Body of pancreas (tissue), 4 donors: ENCODE results near the gene PYROXD2.

ENCODE experiments used
- POLR2A ChIP-seq, 3 donors: fragments of 450-650 bp; IDR thresholded peaks; one replicate each; pipeline ENCODE4 v1.6.1; 2016; ENCODE audit warnings: antibody characterized with exemption in 3 of 3, mild to moderate bottlenecking in 2 of 3
- TF ChIP-seq, protein P1 (sequence below), 7 experiments: fragments of 450-650 bp in 4 of 7; fragments of 200-600 bp in 3 of 7; sonication (generic) in 3 of 7; IDR thresholded peaks; one replicate each; pipeline ENCODE4 v1.5.1; 2016 to 2019; ENCODE audit warnings: antibody characterized with exemption in 7 of 7

DNA sequence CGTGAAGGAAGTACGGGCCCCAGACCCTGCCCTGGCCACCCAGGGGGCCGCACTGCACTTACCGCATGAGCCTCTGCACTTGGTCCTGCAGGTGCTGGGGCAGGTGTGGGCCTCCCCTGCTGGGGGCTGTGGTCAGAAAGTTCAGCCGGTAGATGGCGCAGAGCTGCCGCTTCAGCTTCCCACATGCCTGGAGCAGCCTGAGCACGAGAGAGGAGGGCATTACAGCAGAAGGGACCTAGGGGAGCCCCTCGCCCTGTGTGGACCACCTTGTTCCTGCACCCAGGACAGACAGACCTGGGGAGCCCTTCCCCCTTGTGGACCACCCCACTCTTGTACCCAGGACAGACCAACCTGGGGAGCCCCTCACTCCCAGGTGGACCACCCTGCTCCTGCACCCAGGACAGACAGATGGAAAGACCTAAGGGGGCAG is 8.7 kb upstream of the PYROXD2 start:
- TF ChIP-seq, protein P1, sequence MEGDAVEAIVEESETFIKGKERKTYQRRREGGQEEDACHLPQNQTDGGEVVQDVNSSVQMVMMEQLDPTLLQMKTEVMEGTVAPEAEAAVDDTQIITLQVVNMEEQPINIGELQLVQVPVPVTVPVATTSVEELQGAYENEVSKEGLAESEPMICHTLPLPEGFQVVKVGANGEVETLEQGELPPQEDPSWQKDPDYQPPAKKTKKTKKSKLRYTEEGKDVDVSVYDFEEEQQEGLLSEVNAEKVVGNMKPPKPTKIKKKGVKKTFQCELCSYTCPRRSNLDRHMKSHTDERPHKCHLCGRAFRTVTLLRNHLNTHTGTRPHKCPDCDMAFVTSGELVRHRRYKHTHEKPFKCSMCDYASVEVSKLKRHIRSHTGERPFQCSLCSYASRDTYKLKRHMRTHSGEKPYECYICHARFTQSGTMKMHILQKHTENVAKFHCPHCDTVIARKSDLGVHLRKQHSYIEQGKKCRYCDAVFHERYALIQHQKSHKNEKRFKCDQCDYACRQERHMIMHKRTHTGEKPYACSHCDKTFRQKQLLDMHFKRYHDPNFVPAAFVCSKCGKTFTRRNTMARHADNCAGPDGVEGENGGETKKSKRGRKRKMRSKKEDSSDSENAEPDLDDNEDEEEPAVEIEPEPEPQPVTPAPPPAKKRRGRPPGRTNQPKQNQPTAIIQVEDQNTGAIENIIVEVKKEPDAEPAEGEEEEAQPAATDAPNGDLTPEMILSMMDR (IDR thresholded peaks at IDR 0.05), result peak in 1 of 7 experiments; percentile 17
- TF ChIP-seq POLR2A (IDR thresholded peaks at IDR 0.05), result no peak
